Stimulated activated CD4-positive, alpha-beta T cell treated with anti-CD3 and anti-CD28 coated beads, Interleukin-2, amount 100 ng/mL, for 24 hours (primary cell): Measurements from ENCODE around the gene COX14.

Experiments used
- DNase-seq, 2 donors: peaks; one replicate each; pipeline ENCODE4 v3.0.0-alpha.2; 2020

The COX14 gene

GRCh38 chr12:50085615-50086072, 26.4 kb upstream of the COX14 start:
- DNase-seq = no peak

GRCh38 chr12:50086148-50086547, 25.9 kb upstream of the COX14 start:
- no peak for DNase-seq

- no peak for DNase-seq
These were observed 24.9 kb upstream of the COX14 start for GRCh38 chr12:50087151-50087550.

GRCh38 chr12:50087995-50088394, 24.0 kb upstream of the COX14 start:
- no peak for DNase-seq

- peak; percentile 56 to 64 for DNase-seq
These were observed 23.3 kb upstream of the COX14 start for GRCh38 chr12:50088577-50089335.

- no peak for DNase-seq
These were observed 22.3 kb upstream of the COX14 start for GRCh38 chr12:50089730-50090129.

- DNase-seq = no peak
These were observed 21.6 kb upstream of the COX14 start for GRCh38 chr12:50090391-50090790.

- DNase-seq = no peak
These were observed 14.1 kb upstream of the COX14 start for GRCh38 chr12:50097952-50098351.

GRCh38 chr12:50099302-50100008, 12.6 kb upstream of the COX14 start:
- DNase-seq = no peak

- no peak for DNase-seq
These were observed 11.5 kb upstream of the COX14 start for GRCh38 chr12:50100561-50100960.

- DNase-seq = no peak
These were observed 10.4 kb upstream of the COX14 start for GRCh38 chr12:50101663-50102062.

- no peak for DNase-seq
These were observed 9.9 kb upstream of the COX14 start for GRCh38 chr12:50102131-50102531.

GRCh38 chr12:50102646-50103309, 9.3 kb upstream of the COX14 start:
- no peak for DNase-seq

- no peak for DNase-seq
These were observed 8.7 kb upstream of the COX14 start for GRCh38 chr12:50103351-50103750.

GRCh38 chr12:50103767-50104321, 8.2 kb upstream of the COX14 start, which contains the start of gene GPD1:
Gene GPD1, plus strand, starts transcription at chr12:50104008. Its CDS starts 43 bp downstream, at chr12:50104051.
- DNase-seq = peak; percentile 39 to 46

- DNase-seq = no peak
These were observed 7.3 kb upstream of the COX14 start for GRCh38 chr12:50104417-50105366.

- DNase-seq = no peak
These were observed 6.1 kb upstream of the COX14 start for GRCh38 chr12:50105913-50106450.

GRCh38 chr12:50106907-50107306, 5.1 kb upstream of the COX14 start:
- DNase-seq = no peak

- no peak for DNase-seq
These were observed 4.4 kb upstream of the COX14 start for GRCh38 chr12:50107416-50108268.

GRCh38 chr12:50109319-50109718, 2.7 kb upstream of the COX14 start:
- DNase-seq = no peak
